Adipocyte (in vitro differentiated cells): ENCODE results near the gene SLC12A6.
A peak's percentile ranks its signal among the peaks of the same experiment; 100 is the strongest.

ENCODE experiments used
- DNase-seq: peaks from one replicate; pipeline ENCODE4 v3.0.0-alpha.2; 2015; ENCODE audit warnings: low read depth
- H3K27me3 ChIP-seq: replicated peaks from 2 replicates; pipeline ENCODE4 v1.7.0; 2013; ENCODE audit warnings: mild to moderate bottlenecking, low read length, moderate library complexity; ENCODE audit not compliant: control insufficient read depth, insufficient read depth
- H3K36me3 ChIP-seq: 2 replicates; pipeline ENCODE4 v1.7.0; 2013; ENCODE audit warnings: low read length, mild to moderate bottlenecking, moderate library complexity; ENCODE audit not compliant: control insufficient read depth, insufficient read depth, severe bottlenecking
- H3K4me1 ChIP-seq: 2 replicates; pipeline ENCODE4 v1.7.0; 2013; ENCODE audit warnings: mild to moderate bottlenecking, low read length, moderate library complexity; ENCODE audit not compliant: control insufficient read depth, insufficient read depth
- H3K4me3 ChIP-seq: 2 replicates; pipeline ENCODE4 v1.7.0; 2013; ENCODE audit warnings: mild to moderate bottlenecking, low read length, moderate library complexity
- H3K9ac ChIP-seq: 2 replicates; pipeline ENCODE4 v1.7.0; 2013; ENCODE audit warnings: mild to moderate bottlenecking, low read length, moderate library complexity
- H3K9me3 ChIP-seq: 2 replicates; pipeline ENCODE4 v1.7.0; 2013; ENCODE audit warnings: mild to moderate bottlenecking, low read length, moderate library complexity; ENCODE audit not compliant: control insufficient read depth

SLC12A6 gene

DNA sequence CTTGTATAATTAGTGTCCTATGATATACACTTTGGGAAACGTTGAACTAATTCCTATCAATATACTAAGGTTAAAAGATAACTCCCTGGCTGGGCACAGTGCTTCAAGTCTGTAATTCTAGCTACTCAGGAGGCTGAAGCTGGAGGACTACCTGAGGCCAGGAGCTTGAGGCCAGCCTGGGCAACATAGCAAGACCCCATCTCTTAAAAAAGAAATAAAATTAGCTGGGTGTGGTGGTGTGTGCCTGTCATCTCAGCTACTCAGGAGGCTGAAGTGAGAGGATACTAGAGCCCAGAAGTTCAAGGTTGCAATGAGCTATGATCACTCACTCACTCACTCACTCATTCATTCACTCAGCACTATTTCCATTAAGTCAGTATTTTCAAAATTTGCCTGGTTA lies 55.2 kb downstream of the SLC12A6 start:
- H3K9ac ChIP-seq, result no peak overlapping the region
- no peak overlapping the region for H3K4me3 ChIP-seq
- no peaks in the 10 kb centered on the region for H3K27me3 ChIP-seq
- no peak for DNase-seq
- no peaks in the 10 kb centered on the region for H3K9me3 ChIP-seq
- no peaks in the 10 kb centered on the region for H3K36me3 ChIP-seq
- no peaks in the 10 kb centered on the region for H3K4me1 ChIP-seq

DNA sequence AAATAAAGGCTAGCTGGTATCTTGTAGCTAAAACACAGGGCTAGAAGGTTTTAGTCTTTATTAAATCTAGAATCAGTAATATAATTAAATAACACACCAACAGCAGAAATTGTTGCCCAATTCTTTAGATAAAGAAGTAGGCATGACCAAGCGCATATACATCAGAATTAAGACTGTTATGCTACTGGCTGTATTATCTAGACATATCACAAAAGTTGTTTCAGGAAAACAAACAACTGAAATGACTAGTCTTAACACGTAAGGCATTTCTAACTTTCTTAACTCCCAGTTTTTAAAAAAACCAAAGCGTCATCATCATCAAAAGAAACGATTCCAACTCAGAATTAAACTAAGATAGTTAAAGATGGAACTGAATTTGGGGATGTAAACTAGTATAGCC lies 57.4 kb downstream of the SLC12A6 start:
- Histone ChIP-seq H3K27me3 (no peaks in the 10 kb centered on the region), H3K9me3 (no peaks in the 10 kb centered on the region), H3K4me3 (no peak overlapping the region), H3K9ac (no peak overlapping the region), H3K36me3 (no peaks in the 10 kb centered on the region), H3K4me1 (peaks cover 14% of the 10 kb centered on the region)
- DNase-seq, result no peak

DNA sequence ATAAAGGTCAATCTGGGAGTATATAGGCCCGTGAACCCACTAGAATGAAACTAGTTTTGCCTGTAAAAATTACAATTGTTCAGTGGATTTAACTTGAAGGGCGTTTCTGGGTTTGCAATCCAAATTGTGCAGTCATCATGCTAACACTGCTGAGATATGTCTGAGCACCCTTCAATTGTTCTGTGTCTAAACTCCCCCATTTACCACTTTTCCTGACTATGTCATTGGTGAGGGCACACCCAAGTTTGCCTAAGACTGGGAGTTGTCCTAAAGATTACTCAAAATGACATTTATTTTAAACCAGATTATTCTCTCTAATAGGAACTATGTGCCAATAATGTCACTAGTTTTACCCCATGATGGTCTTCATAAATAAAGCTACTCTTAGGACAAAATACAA lies 58.2 kb downstream of the SLC12A6 start:
- H3K4me3 ChIP-seq, result no peak overlapping the region
- no peak overlapping the region for H3K9ac ChIP-seq
- H3K27me3 ChIP-seq, result no peaks in the 10 kb centered on the region
- DNase-seq, result no peak
- no peaks in the 10 kb centered on the region for H3K9me3 ChIP-seq
- H3K36me3 ChIP-seq, result no peaks in the 10 kb centered on the region
- peaks cover 16% of the 10 kb centered on the region for H3K4me1 ChIP-seq

DNA sequence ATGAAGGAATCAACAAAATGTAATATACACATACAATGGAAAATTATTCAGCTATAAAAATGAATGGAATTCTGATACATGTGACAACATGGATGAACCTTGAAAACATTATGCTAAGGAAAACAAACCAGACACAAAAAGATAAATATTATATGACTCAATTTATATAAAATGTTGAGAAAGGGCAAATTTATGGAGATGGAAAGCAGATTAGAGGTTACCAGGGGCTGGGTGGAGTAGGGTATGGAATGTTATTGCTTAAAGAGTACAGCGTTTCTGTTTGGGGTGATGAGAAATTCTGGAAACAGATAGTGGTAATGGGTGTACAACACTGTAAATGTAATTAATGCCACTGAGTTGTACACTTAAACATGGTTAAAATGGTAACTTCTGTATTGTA lies 61.9 kb downstream of the SLC12A6 start:
- peak; percentile 41 for DNase-seq
- H3K9ac ChIP-seq, result no peak overlapping the region
- no peaks in the 10 kb centered on the region for H3K9me3 ChIP-seq
- no peak overlapping the region for H3K4me3 ChIP-seq
- peaks cover 23% of the 10 kb centered on the region for H3K4me1 ChIP-seq
- H3K27me3 ChIP-seq, result no peaks in the 10 kb centered on the region
- no peaks in the 10 kb centered on the region for H3K36me3 ChIP-seq

DNA sequence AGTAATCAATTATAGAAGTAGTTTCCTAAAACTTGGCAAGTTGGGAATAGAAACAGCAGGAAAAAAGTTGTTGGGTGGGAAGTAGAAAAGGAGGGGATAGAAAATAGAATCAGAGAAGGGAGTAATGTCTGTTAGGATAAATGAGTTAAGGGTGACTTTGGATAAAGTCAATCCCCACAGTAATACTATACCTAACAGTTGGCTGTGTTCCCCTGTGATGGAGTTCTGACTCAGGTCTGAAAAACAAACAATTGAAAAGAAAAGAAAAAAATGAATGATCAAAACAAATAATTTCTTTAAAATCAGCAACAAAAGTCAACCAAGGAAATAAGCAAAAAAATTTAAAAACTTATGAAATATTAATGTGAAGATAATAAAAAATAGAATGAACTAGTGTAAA lies 62.4 kb downstream of the SLC12A6 start:
- H3K27me3 ChIP-seq, result no peaks in the 10 kb centered on the region
- no peak overlapping the region for H3K9ac ChIP-seq
- no peak overlapping the region for H3K4me3 ChIP-seq

DNA sequence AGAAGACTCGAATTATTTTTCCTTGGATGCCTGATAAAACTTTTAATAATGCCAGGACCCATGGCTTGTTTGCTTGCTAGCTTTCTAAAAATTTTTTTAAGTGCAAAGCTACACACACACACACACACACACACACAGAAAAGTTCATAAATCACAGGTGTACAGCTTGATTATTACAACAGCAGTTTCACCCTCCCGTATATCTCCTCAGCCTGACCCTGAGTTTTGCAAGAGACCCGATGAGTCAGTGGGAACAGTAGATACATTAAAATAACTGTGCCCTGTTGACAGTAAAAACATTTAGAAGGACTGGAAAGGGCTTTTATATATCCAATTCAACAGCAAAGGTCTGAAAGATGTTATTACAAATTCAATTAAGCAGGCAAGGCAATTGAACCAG lies 66.1 kb downstream of the SLC12A6 start:
- H3K4me1 ChIP-seq, result peaks cover 21% of the 10 kb centered on the region
- no peak overlapping the region for H3K4me3 ChIP-seq
- DNase-seq, result peak; percentile 63
- H3K27me3 ChIP-seq, result no peaks in the 10 kb centered on the region
- H3K36me3 ChIP-seq, result no peaks in the 10 kb centered on the region
- no peaks in the 10 kb centered on the region for H3K9me3 ChIP-seq
- H3K9ac ChIP-seq, result no peak overlapping the region

More for the DNA sequence above, 62.4 kb downstream of the SLC12A6 start:
- H3K36me3 ChIP-seq, result no peaks in the 10 kb centered on the region
- H3K9me3 ChIP-seq, result no peaks in the 10 kb centered on the region
- H3K4me1 ChIP-seq, result peaks cover 23% of the 10 kb centered on the region
- peak; percentile 15 for DNase-seq

DNA sequence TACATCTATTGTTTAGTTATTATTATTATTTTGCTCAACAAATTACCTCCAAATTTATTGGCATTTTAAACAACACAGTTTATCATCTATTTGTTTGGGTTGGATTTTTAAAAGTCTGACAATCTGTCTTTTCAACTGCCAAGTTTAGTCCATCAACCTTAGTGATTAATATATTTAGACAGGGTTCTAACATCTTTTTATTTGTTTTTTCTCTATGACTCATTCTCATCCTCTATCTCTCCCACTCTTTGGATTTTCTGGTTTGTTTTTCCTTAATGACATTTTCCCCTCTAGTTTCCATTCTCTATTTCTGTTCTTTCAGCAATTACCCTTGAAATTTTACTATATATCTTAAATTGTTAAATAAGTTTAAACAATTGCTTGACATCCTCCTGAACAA lies 70.8 kb downstream of the SLC12A6 start:
- no peak overlapping the region for H3K9ac ChIP-seq
- H3K4me3 ChIP-seq, result no peak overlapping the region
- no peaks in the 10 kb centered on the region for H3K9me3 ChIP-seq
- H3K36me3 ChIP-seq, result no peaks in the 10 kb centered on the region
- no peaks in the 10 kb centered on the region for H3K27me3 ChIP-seq
- H3K4me1 ChIP-seq, result peaks cover 3% of the 10 kb centered on the region
- no peak for DNase-seq

DNA sequence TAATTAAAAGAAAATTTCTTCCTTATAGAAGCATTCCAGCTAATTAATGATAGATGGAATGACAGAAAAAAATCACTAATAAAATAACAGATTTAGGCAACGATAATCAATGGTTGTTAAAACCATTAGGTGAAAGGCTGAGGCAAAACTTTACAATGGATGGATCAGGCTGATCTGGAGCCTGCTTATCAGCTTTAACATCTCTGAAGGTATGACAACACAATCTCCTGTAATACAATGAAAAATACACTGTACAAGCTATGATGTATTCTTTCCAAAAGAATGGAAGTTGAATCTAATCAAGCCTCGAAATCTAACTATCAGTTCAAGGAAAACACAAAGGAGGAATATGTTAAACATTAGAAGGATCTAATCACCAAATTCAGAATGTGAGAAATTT lies 73.5 kb downstream of the SLC12A6 start:
- Histone ChIP-seq H3K27me3 (no peaks in the 10 kb centered on the region), H3K4me1 (no peaks in the 10 kb centered on the region), H3K36me3 (no peaks in the 10 kb centered on the region), H3K9ac (no peak overlapping the region), H3K9me3 (no peaks in the 10 kb centered on the region), H3K4me3 (no peak overlapping the region)
- DNase-seq, result no peak

DNA sequence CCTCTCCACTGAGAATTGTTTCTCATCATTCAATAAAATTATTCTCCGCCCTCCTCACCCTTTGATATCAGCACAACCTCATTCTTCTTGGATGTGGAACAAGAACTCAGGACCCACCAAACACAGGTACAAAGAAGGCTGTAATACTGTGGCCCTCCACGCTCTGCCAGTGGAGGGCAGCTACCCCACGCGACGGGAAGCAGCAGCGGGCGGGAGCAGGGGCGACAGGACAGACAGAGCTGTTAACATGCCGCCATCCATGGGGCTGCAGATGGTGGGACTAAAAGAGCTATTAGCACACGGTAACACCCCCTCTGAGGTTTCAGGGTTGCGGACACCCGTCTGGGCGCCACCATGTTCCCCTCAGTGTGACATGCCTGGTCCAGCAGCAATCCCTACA lies 75.2 kb downstream of the SLC12A6 start:
- peaks cover 13% of the 10 kb centered on the region for H3K36me3 ChIP-seq
- DNase-seq, result no peak
- H3K9ac ChIP-seq, result no peak overlapping the region
- H3K27me3 ChIP-seq, result no peaks in the 10 kb centered on the region
- no peaks in the 10 kb centered on the region for H3K4me1 ChIP-seq
- no peak overlapping the region for H3K4me3 ChIP-seq
- no peaks in the 10 kb centered on the region for H3K9me3 ChIP-seq

DNA sequence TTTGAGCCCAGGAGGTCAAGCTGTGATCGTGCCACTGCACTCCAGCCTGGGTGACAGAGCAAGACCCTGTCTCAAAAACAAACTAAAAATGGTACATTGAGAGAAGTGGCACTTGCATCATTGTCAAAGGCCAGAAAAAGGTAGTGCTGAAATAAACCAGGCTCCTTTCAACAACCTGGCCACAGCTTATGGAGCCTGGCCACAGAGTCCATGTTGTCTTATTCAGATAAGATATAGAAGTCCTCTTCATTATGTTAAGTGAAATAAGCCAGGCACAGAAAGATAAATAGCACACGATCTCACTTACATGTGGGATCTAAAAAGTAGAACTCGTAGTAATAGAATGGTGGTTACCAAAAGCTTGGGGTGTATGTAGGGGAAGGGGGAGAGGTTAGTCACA lies 78.0 kb downstream of the SLC12A6 start:
- H3K27me3 ChIP-seq, result no peaks in the 10 kb centered on the region
- H3K4me1 ChIP-seq, result no peaks in the 10 kb centered on the region
- no peak overlapping the region for H3K4me3 ChIP-seq
- no peak overlapping the region for H3K9ac ChIP-seq
- H3K36me3 ChIP-seq, result peaks cover 25% of the 10 kb centered on the region
- no peak for DNase-seq
- H3K9me3 ChIP-seq, result no peaks in the 10 kb centered on the region

DNA sequence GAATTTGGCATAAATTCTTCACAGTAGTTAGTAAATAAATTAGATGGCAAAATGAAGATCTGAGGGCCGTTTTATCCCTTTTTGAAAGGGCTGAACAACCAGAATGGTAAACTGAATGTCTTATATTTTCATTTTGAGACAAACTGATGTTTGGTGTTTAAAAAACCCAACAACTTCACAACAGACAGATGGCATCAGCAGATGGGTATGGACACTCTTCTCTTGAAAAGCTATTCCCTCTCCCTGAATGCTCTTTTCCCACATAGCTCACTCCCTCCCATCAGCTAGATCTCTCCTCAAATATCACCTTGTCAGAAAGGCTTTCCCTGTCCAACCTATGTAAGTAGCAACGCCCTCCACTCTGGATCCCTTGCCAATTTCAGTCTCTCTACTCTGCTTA lies 79.4 kb downstream of the SLC12A6 start:
- Histone ChIP-seq H3K9me3 (no peaks in the 10 kb centered on the region), H3K27me3 (no peaks in the 10 kb centered on the region), H3K9ac (no peak overlapping the region), H3K36me3 (peaks cover 39% of the 10 kb centered on the region), H3K4me1 (no peaks in the 10 kb centered on the region), H3K4me3 (no peak overlapping the region)
- DNase-seq, result no peak

DNA sequence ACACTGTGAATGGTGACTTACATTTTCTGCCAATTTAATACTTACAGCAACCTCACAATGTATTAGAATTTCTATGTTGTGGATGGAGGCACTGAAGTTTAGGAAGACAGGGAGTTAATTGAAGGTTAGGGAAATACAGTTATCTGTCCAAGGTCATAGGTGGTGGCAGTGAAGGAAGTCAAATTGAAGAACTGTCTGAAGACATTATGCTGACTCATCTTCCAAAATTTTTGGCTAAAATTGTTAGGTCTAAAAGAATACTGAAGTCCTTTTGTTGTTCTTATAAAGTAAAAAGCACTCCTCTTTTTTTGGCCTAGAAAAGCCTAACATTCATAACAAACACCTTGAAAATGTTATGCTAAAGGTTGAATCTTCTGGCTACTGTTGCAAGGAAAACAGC lies 85.0 kb downstream of the SLC12A6 start:
- no peaks in the 10 kb centered on the region for H3K27me3 ChIP-seq
- DNase-seq, result no peak
- no peaks in the 10 kb centered on the region for H3K9me3 ChIP-seq
- H3K36me3 ChIP-seq, result peaks cover 56% of the 10 kb centered on the region
- no peak overlapping the region for H3K4me3 ChIP-seq
- no peak overlapping the region for H3K9ac ChIP-seq
- H3K4me1 ChIP-seq, result peaks cover 4% of the 10 kb centered on the region
